NCI-H69 (cell line): Measurements from ENCODE around the gene PPM1L.
"Not testable (repeated sequence)": the region's sequence is repeated elsewhere in the genome, so short reads cannot be mapped to it uniquely, and the experiment has no call there.

ENCODE experiments used
- DNase-seq: peaks from one replicate; lab custom pipeline; 2025; lab: John Stamatoyannopoulos, UW

The PPM1L gene

GRCh38 chr3:160755776-160756304, at the start of gene PPM1L:
TSS of gene PPM1L (plus strand) at chr3:160756231.
- peak; percentile 78 for DNase-seq

- DNase-seq = peak; percentile 75
These were observed 48.7 kb upstream of the PPM1L start for GRCh38 chr3:160707187-160707794.

GRCh38 chr3:160709477-160710182, 46.4 kb upstream of the PPM1L start:
- DNase-seq = peak; percentile 20

- not testable (repeated sequence) for DNase-seq
These were observed 42.9 kb upstream of the PPM1L start for GRCh38 chr3:160713144-160713543.

GRCh38 chr3:160719710-160720109, 36.3 kb upstream of the PPM1L start:
- DNase-seq = no peak

- no peak for DNase-seq
These were observed 35.8 kb upstream of the PPM1L start for GRCh38 chr3:160720123-160720746.

GRCh38 chr3:160722331-160722730, 33.7 kb upstream of the PPM1L start:
- DNase-seq = no peak

GRCh38 chr3:160725338-160725737, 30.7 kb upstream of the PPM1L start:
- DNase-seq = no peak

- DNase-seq = peak; percentile 73
These were observed 20.2 kb upstream of the PPM1L start for GRCh38 chr3:160735826-160736225.

GRCh38 chr3:160738048-160738447, 18.0 kb upstream of the PPM1L start:
- DNase-seq = no peak

GRCh38 chr3:160739079-160739478, 17.0 kb upstream of the PPM1L start:
- DNase-seq = peak; percentile 27

GRCh38 chr3:160746976-160747375, 9.1 kb upstream of the PPM1L start:
- DNase-seq = no peak

- no peak for DNase-seq
These were observed 8.6 kb upstream of the PPM1L start for GRCh38 chr3:160747422-160747821.

GRCh38 chr3:160748231-160748630, 7.8 kb upstream of the PPM1L start:
- DNase-seq = no peak

- no peak for DNase-seq
These were observed 7.2 kb upstream of the PPM1L start for GRCh38 chr3:160748787-160749186.

GRCh38 chr3:160753953-160754352, 2.1 kb upstream of the PPM1L start:
- DNase-seq = no peak

- peak; percentile 70 for DNase-seq
These were observed 1.6 kb upstream of the PPM1L start for GRCh38 chr3:160754371-160754854.

- peak; percentile 94 for DNase-seq
These were observed 930 bp upstream of the PPM1L start for GRCh38 chr3:160754855-160755747.

GRCh38 chr3:160757233-160758106, 1.4 kb downstream of the PPM1L start:
- peak; percentile 64 for DNase-seq

GRCh38 chr3:160758929-160759577, 3.0 kb downstream of the PPM1L start:
- DNase-seq = peak; percentile 26
